ENCODE data around the gene TMEM63A. TPM values are rescaled to one million over a fixed set of nuclear protein-coding genes. Genes with fewer than 3 reads are reported as not detected.

The TMEM63A gene
- total RNA-seq, 3 donors from 2014 or later: 69.6 to 88.0 (median 80.6) TPM

- Histone ChIP-seq H3K4me3 (no peak overlapping the region), H3K4me1 (no peaks in the 10 kb centered on the region), H3K27ac (peak overlapping the region; percentile 6 to 14), H3K27me3 (no peaks in the 10 kb centered on the region), H3K9me3 (no peaks in the 10 kb centered on the region), H3K36me3 (no peaks in the 10 kb centered on the region)
- intact Hi-C loops (cut with DNase I; ENCODE audit: low total_unique reads): loop anchor here (5.0 kb wide), 1 partner anchor 371 kb away; no protein-coding TSS in a partner anchor
- TF ChIP-seq CTCF (IDR thresholded peaks at IDR 0.05) (no peak), POLR2A (IDR thresholded peaks at IDR 0.05) (no peak), POLR2AphosphoS5 (IDR thresholded peaks at IDR 0.05) (no peak)
- DNase-seq (ENCODE audit: low spot score in 2 of 2): no peak
Measured at GRCh38 chr1:225848030-225848955, 33.9 kb downstream of the TMEM63A start.

- Histone ChIP-seq H3K4me3 (no peak overlapping the region), H3K4me1 (no peaks in the 10 kb centered on the region), H3K9me3 (no peaks in the 10 kb centered on the region), H3K36me3 (no peaks in the 10 kb centered on the region), H3K27ac (peak overlapping the region; percentile 6 to 14), H3K27me3 (no peaks in the 10 kb centered on the region)
- TF ChIP-seq CTCF (IDR thresholded peaks at IDR 0.05): no peak
- no peak for TF ChIP-seq POLR2AphosphoS5 (IDR thresholded peaks at IDR 0.05)
- TF ChIP-seq POLR2A (IDR thresholded peaks at IDR 0.05): no peak
- intact Hi-C loops (cut with DNase I; ENCODE audit: low total_unique reads): loop anchor here (5.0 kb wide), 1 partner anchor 370 kb away; no protein-coding TSS in a partner anchor
- no peak for DNase-seq (ENCODE audit: low spot score in 2 of 2)
Measured at GRCh38 chr1:225847610-225848009, 34.6 kb downstream of the TMEM63A start.

GRCh38 chr1:225846331-225847310, 35.6 kb downstream of the TMEM63A start:
- Histone ChIP-seq H3K27me3 (no peaks in the 10 kb centered on the region), H3K4me1 (no peaks in the 10 kb centered on the region), H3K36me3 (no peaks in the 10 kb centered on the region), H3K27ac (peak overlapping the region in 1 of 2 donors; percentile 48), H3K9me3 (no peaks in the 10 kb centered on the region), H3K4me3 (no peak overlapping the region)
- intact Hi-C loops (cut with DNase I; ENCODE audit: low total_unique reads): loop anchor here (5.0 kb wide), 1 partner anchor 369 kb away; no protein-coding TSS in a partner anchor
- TF ChIP-seq POLR2AphosphoS5 (IDR thresholded peaks at IDR 0.05) (no peak), POLR2A (IDR thresholded peaks at IDR 0.05) (no peak), CTCF (IDR thresholded peaks at IDR 0.05) (no peak)
- DNase-seq (ENCODE audit: low spot score in 2 of 2): no peak

- peak; percentile 73 to 79 for DNase-seq (ENCODE audit: low spot score in 2 of 2)
Measured at GRCh38 chr1:225845571-225846259, 36.5 kb downstream of the TMEM63A start.

More at GRCh38 chr1:225845571-225846259, 36.5 kb downstream of the TMEM63A start:
- no peaks in the 10 kb centered on the region for H3K4me1 ChIP-seq
- TF ChIP-seq POLR2AphosphoS5 (IDR thresholded peaks at IDR 0.05) (peak in 2 of 3 donors; percentile 22 to 46), CTCF (IDR thresholded peaks at IDR 0.05) (peak in 2 of 3 donors; percentile 79 to 84), POLR2A (IDR thresholded peaks at IDR 0.05) (no peak)
- H3K27me3 ChIP-seq: no peaks in the 10 kb centered on the region
- H3K36me3 ChIP-seq: no peaks in the 10 kb centered on the region
- H3K27ac ChIP-seq: peak overlapping the region; percentile 36 to 48
- H3K9me3 ChIP-seq: no peaks in the 10 kb centered on the region
- no peak overlapping the region for H3K4me3 ChIP-seq
- intact Hi-C loops (cut with DNase I; ENCODE audit: low total_unique reads): loop anchor here (2.0 to 5.0 kb wide), 2 partner anchors 37 to 368 kb away; no protein-coding TSS in a partner anchor

Data from breast epithelium (tissue), 4 donors.